Ishikawa (cell line): ENCODE results near the gene NRCAM.

Experiments used
- CEBPB ChIP-seq: IDR thresholded peaks from 2 replicates; pipeline ENCODE4 v1.6.1; 2012
- CREB1 ChIP-seq: IDR thresholded peaks from 2 replicates; pipeline ENCODE4 v1.6.1; 2012; ENCODE audit warnings: low read depth
- EGR1 ChIP-seq: IDR thresholded peaks from 2 replicates; pipeline ENCODE4 v1.6.1; 2012
- EP300 ChIP-seq: IDR thresholded peaks from 2 replicates; pipeline ENCODE4 v1.6.1; 2012; ENCODE audit warnings: borderline replicate concordance
- FOXM1 ChIP-seq: IDR thresholded peaks from 2 replicates; pipeline ENCODE4 v1.6.1; 2012; ENCODE audit warnings: low read depth, borderline replicate concordance
- MAX ChIP-seq: IDR thresholded peaks from 2 replicates; pipeline ENCODE4 v1.6.1; 2012
- NFIC ChIP-seq: IDR thresholded peaks from 2 replicates; pipeline ENCODE4 v1.6.1; 2012
- RAD21 ChIP-seq: IDR thresholded peaks from 2 replicates; pipeline ENCODE4 v1.6.1; 2012; ENCODE audit warnings: low read depth
- REST ChIP-seq: IDR thresholded peaks from 2 replicates; pipeline ENCODE4 v1.6.1; 2012; ENCODE audit warnings: low read depth, mild to moderate bottlenecking
- TAF1 ChIP-seq: IDR thresholded peaks from 2 replicates; pipeline ENCODE4 v1.6.1; 2012; ENCODE audit warnings: low read depth, mild to moderate bottlenecking
- TCF12 ChIP-seq: IDR thresholded peaks from 2 replicates; pipeline ENCODE4 v1.6.1; 2012; ENCODE audit warnings: low read depth
- TEAD4 ChIP-seq: IDR thresholded peaks from 2 replicates; pipeline ENCODE4 v1.6.1; 2012
- USF1 ChIP-seq: IDR thresholded peaks from 2 replicates; pipeline ENCODE4 v1.6.1; 2012
- YY1 ChIP-seq: IDR thresholded peaks from 2 replicates; pipeline ENCODE4 v1.6.1; 2012; ENCODE audit warnings: low read depth
- ZBTB7A ChIP-seq: IDR thresholded peaks from 2 replicates; pipeline ENCODE4 v1.6.1; 2012; ENCODE audit warnings: low read depth

The NRCAM gene

GRCh38 chr7:108421720-108422331, 34.4 kb downstream of the NRCAM start:
- TF ChIP-seq TCF12 (no peak), TAF1 (no peak), REST (no peak), CREB1 (no peak), TEAD4 (no peak), RAD21 (no peak), FOXM1 (no peak), ZBTB7A (no peak), YY1 (no peak), EGR1 (no peak)

GRCh38 chr7:108419961-108420908, 36.0 kb downstream of the NRCAM start:
- TF ChIP-seq TAF1 (no peak), NFIC (no peak), TEAD4 (no peak), USF1 (no peak), EGR1 (no peak), YY1 (no peak), ZBTB7A (no peak), CEBPB (no peak), MAX (no peak), FOXM1 (no peak), CREB1 (no peak), REST (no peak), TCF12 (no peak), RAD21 (no peak), EP300 (no peak)

- TF ChIP-seq CEBPB (no peak), REST (no peak), CREB1 (no peak), RAD21 (no peak), NFIC (no peak), TCF12 (no peak), YY1 (no peak), MAX (no peak)
Observed at GRCh38 chr7:108418946-108419345, 37.3 kb downstream of the NRCAM start.

GRCh38 chr7:108417926-108418325, 38.3 kb downstream of the NRCAM start:
- no peak for TF ChIP-seq TCF12
- TF ChIP-seq MAX = no peak
- TF ChIP-seq FOXM1 = no peak
- no peak for TF ChIP-seq TEAD4
- no peak for TF ChIP-seq CEBPB
- no peak for TF ChIP-seq TAF1
- no peak for TF ChIP-seq CREB1
- no peak for TF ChIP-seq USF1
- TF ChIP-seq RAD21 = no peak
- TF ChIP-seq REST = no peak
- TF ChIP-seq YY1 = no peak
- no peak for TF ChIP-seq NFIC
- no peak for TF ChIP-seq EP300
- TF ChIP-seq ZBTB7A = no peak
- no peak for TF ChIP-seq EGR1
